H1 (cell line): ENCODE data around the gene PFKM. TPM values are rescaled to one million over a fixed set of nuclear protein-coding genes. Genes with fewer than 3 reads are reported as not detected.
A peak's percentile ranks its signal among the peaks of the same experiment; 100 is the strongest.

ENCODE experiments used
- CTCF ChIA-PET: fragments of 300-600 bp; sonication (Branson Sonifier 250); formaldehyde crosslinking; loops from one replicate; lab custom pipeline; 2021; ENCODE audit not compliant: partially characterized antibody; lab: Charles Lee
- POLR2A ChIA-PET: fragments of 300-600 bp; sonication (Branson Sonifier 250); formaldehyde crosslinking; loops from one replicate; lab custom pipeline; 2021; ENCODE audit warnings: inconsistent platforms; ENCODE audit not compliant: partially characterized antibody; lab: Charles Lee
- DNase-seq, 2 experiments: peaks; one replicate each; pipeline versions ENCODE4 v3.0.0 to v3.0.0-alpha.2; 2010 to 2022; ENCODE audit warnings: low spot score in 2 of 2, low read depth in 1 of 2, mixed read lengths in 1 of 2
- FAIRE-seq: peaks from 2 replicates; lab custom pipeline; 2011; peaks lifted over from hg19 to GRCh38; lab: Jason Lieb, UNC
- H2AFZ ChIP-seq: 2 replicates; pipeline ENCODE4 v1.8.1; 2012; ENCODE audit warnings: low read length, inconsistent platforms
- H2AK5ac ChIP-seq: 2 replicates; pipeline ENCODE4 v1.6.1; 2013; ENCODE audit warnings: low read depth, low read length
- H2BK120ac ChIP-seq: replicated peaks from 2 replicates; pipeline ENCODE3; 2013; ENCODE audit warnings: low read depth, low read length, inconsistent platforms
- H2BK12ac ChIP-seq: 2 replicates; pipeline ENCODE4 v1.6.1; 2013; ENCODE audit warnings: low read depth, low read length
- H2BK15ac ChIP-seq: 2 replicates; pipeline ENCODE4 v1.6.1; 2013; ENCODE audit warnings: low read length
- H2BK20ac ChIP-seq: 2 replicates; pipeline ENCODE4 v1.6.1; 2013; ENCODE audit warnings: low read length
- H2BK5ac ChIP-seq: 2 replicates; pipeline ENCODE4 v1.6.1; 2013; ENCODE audit warnings: low read depth, low read length
- H3K14ac ChIP-seq: 2 replicates; pipeline ENCODE4 v1.6.1; 2013; ENCODE audit warnings: inconsistent platforms; ENCODE audit not compliant: insufficient read length
- H3K18ac ChIP-seq: 2 replicates; pipeline ENCODE4 v1.6.1; 2013; ENCODE audit warnings: low read length; ENCODE audit errors: extremely low read depth
- H3K23ac ChIP-seq: 2 replicates; pipeline ENCODE4 v1.6.1; 2013; ENCODE audit warnings: inconsistent platforms; ENCODE audit not compliant: insufficient read length
- H3K23me2 ChIP-seq: 2 replicates; pipeline ENCODE4 v1.6.1; 2013; ENCODE audit warnings: low read depth, low read length
- H3K27ac ChIP-seq: 2 replicates; pipeline ENCODE4 v1.6.1; 2011; ENCODE audit warnings: low read depth, low read length, inconsistent platforms
- H3K27me3 ChIP-seq, 4 experiments: replicated peaks in 1 of 4; 1 replicate in 1 of 4; 2 replicates in 3 of 4; pipeline versions ENCODE4 v1.6.1 to v1.8.1; 2011 to 2013; ENCODE audit warnings: low read length in 3 of 4, mild to moderate bottlenecking in 3 of 4, inconsistent platforms in 2 of 4, mixed read lengths in 2 of 4, moderate library complexity in 1 of 4; ENCODE audit not compliant: control insufficient read depth in 3 of 4, insufficient read depth in 3 of 4; ENCODE audit errors: extremely low read depth in 1 of 4
- H3K36me3 ChIP-seq, 4 experiments: 2 replicates each; pipeline versions ENCODE4 v1.6.1 to v1.8.1; 2011 to 2013; ENCODE audit warnings: mild to moderate bottlenecking in 4 of 4, low read length in 3 of 4, moderate library complexity in 2 of 4, control low read depth in 1 of 4, inconsistent platforms in 1 of 4; ENCODE audit not compliant: insufficient read depth in 4 of 4, control insufficient read depth in 2 of 4
- H3K4ac ChIP-seq: replicated peaks from 2 replicates; pipeline ENCODE3; 2013; ENCODE audit warnings: low read length, low read depth, mixed read lengths, inconsistent platforms; ENCODE audit not compliant: insufficient read length
- H3K4me1 ChIP-seq, 4 experiments: replicated peaks in 1 of 4; 1 replicate in 1 of 4; 2 replicates in 3 of 4; pipeline versions ENCODE4 v1.6.1 to v1.8.1; 2011 to 2013; ENCODE audit warnings: low read length in 3 of 4, inconsistent platforms in 2 of 4, mixed read lengths in 1 of 4; ENCODE audit not compliant: insufficient read depth in 4 of 4, control insufficient read depth in 3 of 4
- H3K4me2 ChIP-seq, 2 experiments: 2 replicates each; pipeline versions ENCODE4 v1.6.1 to v1.8.1; 2011 to 2013; ENCODE audit warnings: low read depth in 2 of 2, low read length in 2 of 2, control low read depth in 1 of 2, inconsistent platforms in 1 of 2, mild to moderate bottlenecking in 1 of 2; ENCODE audit not compliant: insufficient read depth in 1 of 2
- H3K4me3 ChIP-seq, 4 experiments: fragments of 200-600, 300-600 bp in 1 of 4; sonication (generic), shearing (Covaris generic), sonication (Bioruptor Twin) in 1 of 4; 2 replicates each; pipeline versions ENCODE4 v1.5.1 to v1.8.1; 2011 to 2016; ENCODE audit warnings: low read length in 4 of 4, low read depth in 3 of 4, control low read depth in 2 of 4, inconsistent platforms in 2 of 4, mild to moderate bottlenecking in 2 of 4, mixed read lengths in 1 of 4, moderate library complexity in 1 of 4; ENCODE audit not compliant: insufficient read depth in 2 of 4; ENCODE audit errors: extremely low read depth in 1 of 4
- H3K56ac ChIP-seq: replicated peaks from 2 replicates; pipeline ENCODE3; 2013; ENCODE audit warnings: low read depth, mild to moderate bottlenecking, mixed read lengths, low read length, inconsistent platforms; ENCODE audit not compliant: insufficient read length
- H3K79me1 ChIP-seq: 2 replicates; pipeline ENCODE4 v1.6.1; 2013; ENCODE audit warnings: low read depth, low read length, control low read depth
- H3K79me2 ChIP-seq, 2 experiments: 2 replicates each; pipeline versions ENCODE4 v1.6.1 to v1.8.1; 2012 to 2013; ENCODE audit warnings: low read length in 2 of 2, mild to moderate bottlenecking in 2 of 2, inconsistent platforms in 1 of 2; ENCODE audit not compliant: insufficient read depth in 2 of 2, control insufficient read depth in 1 of 2
- H3K9ac ChIP-seq, 4 experiments: replicated peaks in 1 of 4; 1 replicate in 1 of 4; 2 replicates in 3 of 4; pipeline versions ENCODE4 v1.6.1 to v1.8.1; 2011 to 2013; ENCODE audit warnings: low read depth in 3 of 4, low read length in 3 of 4, control low read depth in 2 of 4, mild to moderate bottlenecking in 2 of 4, moderate library complexity in 2 of 4, inconsistent platforms in 1 of 4; ENCODE audit errors: extremely low read depth in 1 of 4
- H3K9me3 ChIP-seq, 2 experiments: 2 replicates each; pipeline versions ENCODE4 v1.6.1 to v1.8.1; 2012 to 2013; ENCODE audit warnings: mild to moderate bottlenecking in 2 of 2, moderate library complexity in 2 of 2, control low read depth in 1 of 2, inconsistent platforms in 1 of 2, low read depth in 1 of 2, low read length in 1 of 2, mixed read lengths in 1 of 2; ENCODE audit not compliant: insufficient read depth in 2 of 2
- H4K20me1 ChIP-seq, 2 experiments: replicated peaks in 1 of 2; 2 replicates each; pipeline versions ENCODE3 to v1.8.1; 2011 to 2013; ENCODE audit warnings: inconsistent platforms in 2 of 2, low read length in 2 of 2, mild to moderate bottlenecking in 1 of 2; ENCODE audit not compliant: insufficient read depth in 2 of 2, control insufficient read depth in 1 of 2
- H4K5ac ChIP-seq: 2 replicates; pipeline ENCODE4 v1.6.1; 2013; ENCODE audit warnings: low read length, low read depth, mixed read lengths, inconsistent platforms; ENCODE audit not compliant: insufficient read length
- H4K8ac ChIP-seq: 2 replicates; pipeline ENCODE4 v1.8.0; 2013; ENCODE audit warnings: mild to moderate bottlenecking, moderate library complexity, low read length, inconsistent platforms; ENCODE audit not compliant: insufficient read depth; ENCODE audit errors: extremely low read depth
- H4K91ac ChIP-seq: replicated peaks from 2 replicates; pipeline ENCODE3; 2013; ENCODE audit warnings: low read length, mixed read lengths, inconsistent platforms; ENCODE audit not compliant: insufficient read length
- GTF2F1 ChIP-seq: IDR thresholded peaks from 2 replicates; pipeline ENCODE4 v1.6.1; 2012; ENCODE audit warnings: low read depth, low read length, improper control_type of control experiment, borderline replicate concordance
- HDAC2 ChIP-seq, 2 experiments: fragments of 300-600 bp in 1 of 2; sonication (generic) in 1 of 2; IDR thresholded peaks; 2 replicates each; pipeline ENCODE4 v1.6.1; 2011 to 2012; ENCODE audit warnings: low read depth in 2 of 2, low read length in 2 of 2, mild to moderate bottlenecking in 2 of 2, moderate library complexity in 2 of 2, borderline replicate concordance in 1 of 2, inconsistent platforms in 1 of 2
- POLR2A ChIP-seq, 2 experiments: IDR thresholded peaks; 1 replicate in 1 of 2; 2 replicates in 1 of 2; pipeline ENCODE4 v1.6.1; 2011; ENCODE audit warnings: low read depth in 2 of 2, low read length in 2 of 2, mild to moderate bottlenecking in 2 of 2; ENCODE audit errors: control extremely low read depth in 1 of 2
- RFX5 ChIP-seq: IDR thresholded peaks from 2 replicates; pipeline ENCODE4 v1.6.1; 2011; ENCODE audit warnings: low read depth, low read length, improper control_type of control experiment, borderline replicate concordance
- SIRT6 ChIP-seq: IDR thresholded peaks from one replicate; pipeline ENCODE4 v1.7.1; 2012; ENCODE audit warnings: low read length, inconsistent platforms
- TAF1 ChIP-seq: IDR thresholded peaks from 2 replicates; pipeline ENCODE4 v1.6.1; 2011; ENCODE audit warnings: mild to moderate bottlenecking, low read depth, low read length
- WGBS, 2 experiments: shearing (Covaris generic) in 1 of 2; methylation state at CpG; one replicate each; pipeline versions ENCODE4 v1.1.6 to v1.1.7; 2013 to 2015; ENCODE audit warnings: low lambda C conversion rate in 2 of 2, mixed read lengths in 2 of 2, inconsistent platforms in 1 of 2, low coverage in 1 of 2, missing lambda C conversion rate in 1 of 2; ENCODE audit not compliant: insufficient replicate concordance in 2 of 2, insufficient coverage in 1 of 2, insufficient read length in 1 of 2; ENCODE audit errors: extremely low coverage in 1 of 2, missing lambda C conversion rate in 1 of 2; 5-methylcytosine and 5-hydroxymethylcytosine counted together
- polyA plus RNA-seq, 7 experiments: library from polyadenylated mRNA; depleted of rRNA in 3 of 7; stranded (reverse) in 5 of 7; unstranded in 2 of 7; fragments of >200 nt in 5 of 7; fragments of 200-250 nt in 2 of 7; gene quantifications; 1 replicate in 5 of 7; 2 replicates in 1 of 7; 4 replicates in 1 of 7; pipeline versions ENCODE4 v1.2.1 to v1.2.3, GENCODE V29; 2011 to 2013; ENCODE audit warnings: missing spikeins in 2 of 7, mixed read lengths in 2 of 7
- total RNA-seq: library from RNA; stranded (reverse); fragmentation: NEBNext Ultra II Directional; extraction: Animal tissue kit (Norgen Biotek cat#: 25700); gene quantifications from 2 replicates; pipeline ENCODE4 v1.2.1, GENCODE V29; 2021
- TF ChIP-seq, protein P1 (sequence below): IDR thresholded peaks from 2 replicates; pipeline ENCODE4 v1.6.1; 2011; ENCODE audit warnings: low read length, improper control_type of control experiment
- TF ChIP-seq, protein P2 (sequence below), 3 experiments: IDR thresholded peaks; 1 replicate in 2 of 3; 2 replicates in 1 of 3; pipeline versions ENCODE4 v1.5.1 to v1.6.1; 2011; ENCODE audit warnings: low read length in 3 of 3, mild to moderate bottlenecking in 3 of 3, inconsistent platforms in 2 of 3, low read depth in 1 of 3, moderate library complexity in 1 of 3; ENCODE audit not compliant: insufficient read depth in 1 of 3; ENCODE audit errors: control extremely low read depth in 1 of 3

The PFKM gene
- total and polyA plus RNA-seq, 2 of the 8 experiments (the other 6 are each of a cell fraction or from before 2014, with no cell fraction given): 62.6 to 106 TPM

DNA sequence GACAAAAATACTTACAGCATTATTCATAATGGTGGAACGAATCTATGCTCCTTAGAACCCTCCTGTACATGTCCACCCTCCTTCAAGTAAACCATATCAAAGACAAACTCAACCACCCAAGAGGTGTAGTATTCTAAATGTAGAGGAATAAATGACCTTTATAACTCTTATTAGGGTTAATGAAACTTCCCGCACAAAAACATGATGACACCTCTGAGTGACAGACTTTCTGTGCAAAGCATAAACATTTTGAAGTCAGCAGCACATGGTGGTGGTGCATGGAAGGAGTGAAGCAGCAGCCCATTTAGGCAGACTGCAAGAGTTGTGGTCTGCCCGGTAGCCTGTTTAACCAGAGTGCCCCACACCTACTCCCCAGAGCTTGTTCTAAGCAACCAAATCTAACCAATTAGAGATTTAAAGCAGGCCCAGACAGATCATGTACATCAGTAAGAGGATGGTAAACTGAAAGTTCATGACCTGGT lies 38.8 kb downstream of the PFKM start:
- H3K79me2 ChIP-seq: no peaks in the 10 kb centered on the region
- H3K4me2 ChIP-seq: peak overlapping the region; percentile 63 to 85
- no peaks in the 10 kb centered on the region for H4K20me1 ChIP-seq
- 0 out of 2 replicates have a peak overlapping the region, but pooled peaks have one; percentile 19 for H2BK15ac ChIP-seq
- peak overlapping the region; percentile 63 for H4K5ac ChIP-seq
- H2BK20ac ChIP-seq: no peak overlapping the region
- CTCF ChIA-PET: interaction anchor here (0.6 to 3.6 kb wide), 15 partner anchors 11 to 460 kb away, joined by 3 to 16 read pairs (median 5); partner anchors contain the start of gene TMEM106C
- H3K14ac ChIP-seq: no peak overlapping the region
- H3K4me1 ChIP-seq: peaks cover 0 to 5% (median under 1%) of the 10 kb centered on the region in 4 experiments; a peak in 2 of 7 replicates
- H2AK5ac ChIP-seq: no peak overlapping the region
- H4K8ac ChIP-seq: no peak overlapping the region; the same call in 1 of the 2 replicates
- no peak overlapping the region for H3K27ac ChIP-seq
- H3K36me3 ChIP-seq: no peaks in the 10 kb centered on the region
- H3K4ac ChIP-seq: no peak overlapping the region
- peak overlapping the region in 1 of 4 experiments; percentile 14; a peak in 1 of 7 replicates for H3K9ac ChIP-seq
- no peaks in the 10 kb centered on the region for H3K79me1 ChIP-seq
- H2BK120ac ChIP-seq: no peak overlapping the region
- TF ChIP-seq TAF1 (no peak), POLR2A (IDR thresholded peaks at IDR 0.05; ENCODE audit: control extremely low read depth in 1 of 2, low read depth in 2 of 2, low read length in 2 of 2) (no peak), HDAC2 (IDR thresholded peaks at IDR 0.05; ENCODE audit: borderline replicate concordance in 1 of 2, low read depth in 2 of 2, low read length in 2 of 2) (no peak), SIRT6 (no peak), GTF2F1 (no peak), RFX5 (no peak)
- TF ChIP-seq, protein P1, sequence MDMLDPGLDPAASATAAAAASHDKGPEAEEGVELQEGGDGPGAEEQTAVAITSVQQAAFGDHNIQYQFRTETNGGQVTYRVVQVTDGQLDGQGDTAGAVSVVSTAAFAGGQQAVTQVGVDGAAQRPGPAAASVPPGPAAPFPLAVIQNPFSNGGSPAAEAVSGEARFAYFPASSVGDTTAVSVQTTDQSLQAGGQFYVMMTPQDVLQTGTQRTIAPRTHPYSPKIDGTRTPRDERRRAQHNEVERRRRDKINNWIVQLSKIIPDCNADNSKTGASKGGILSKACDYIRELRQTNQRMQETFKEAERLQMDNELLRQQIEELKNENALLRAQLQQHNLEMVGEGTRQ: no peak
- TF ChIP-seq, protein P2, sequence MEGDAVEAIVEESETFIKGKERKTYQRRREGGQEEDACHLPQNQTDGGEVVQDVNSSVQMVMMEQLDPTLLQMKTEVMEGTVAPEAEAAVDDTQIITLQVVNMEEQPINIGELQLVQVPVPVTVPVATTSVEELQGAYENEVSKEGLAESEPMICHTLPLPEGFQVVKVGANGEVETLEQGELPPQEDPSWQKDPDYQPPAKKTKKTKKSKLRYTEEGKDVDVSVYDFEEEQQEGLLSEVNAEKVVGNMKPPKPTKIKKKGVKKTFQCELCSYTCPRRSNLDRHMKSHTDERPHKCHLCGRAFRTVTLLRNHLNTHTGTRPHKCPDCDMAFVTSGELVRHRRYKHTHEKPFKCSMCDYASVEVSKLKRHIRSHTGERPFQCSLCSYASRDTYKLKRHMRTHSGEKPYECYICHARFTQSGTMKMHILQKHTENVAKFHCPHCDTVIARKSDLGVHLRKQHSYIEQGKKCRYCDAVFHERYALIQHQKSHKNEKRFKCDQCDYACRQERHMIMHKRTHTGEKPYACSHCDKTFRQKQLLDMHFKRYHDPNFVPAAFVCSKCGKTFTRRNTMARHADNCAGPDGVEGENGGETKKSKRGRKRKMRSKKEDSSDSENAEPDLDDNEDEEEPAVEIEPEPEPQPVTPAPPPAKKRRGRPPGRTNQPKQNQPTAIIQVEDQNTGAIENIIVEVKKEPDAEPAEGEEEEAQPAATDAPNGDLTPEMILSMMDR (IDR thresholded peaks at IDR 0.05; ENCODE audit: control extremely low read depth in 1 of 3, insufficient read depth in 1 of 3, low read depth in 1 of 3, low read length in 3 of 3): no peak
- no peak overlapping the region; the same call in 1 of the 2 replicates for H3K18ac ChIP-seq
- peaks cover 4% of the 10 kb centered on the region; the same call in 1 of the 2 replicates for H3K23me2 ChIP-seq
- H3K56ac ChIP-seq: no peak overlapping the region
- WGBS, 2 experiments: 88% methylated on average over 3 of the region's 3 CpGs; no CpG with 5 or more reads in 1 of the 2 experiments
- peak overlapping the region; percentile 27; the same call in 1 of the 2 replicates for H2BK5ac ChIP-seq
- H3K4me3 ChIP-seq: peak overlapping the region in 3 of 4 experiments; percentile 0 to 94 (median 29); a peak in 4 of 8 replicates
- FAIRE-seq: no peak
- no peak overlapping the region for H3K23ac ChIP-seq
- H4K91ac ChIP-seq: no peak overlapping the region
- no peak for DNase-seq
- peak overlapping the region; percentile 23; the same call in 1 of the 2 replicates for H2BK12ac ChIP-seq
- POLR2A ChIA-PET: interaction anchor here (1.3 to 3.1 kb wide), 12 partner anchors 10 to 52 kb away, joined by 4 to 21 read pairs (median 6); partner anchors contain the start of genes CCDC184, PFKM and SENP1
- peak overlapping the region; percentile 4 for H2AFZ ChIP-seq
- no peaks in the 10 kb centered on the region for H3K9me3 ChIP-seq
- H3K27me3 ChIP-seq: no peaks in the 10 kb centered on the region
